ENCODE data around the gene TEPSIN.

The TEPSIN gene

DNA sequence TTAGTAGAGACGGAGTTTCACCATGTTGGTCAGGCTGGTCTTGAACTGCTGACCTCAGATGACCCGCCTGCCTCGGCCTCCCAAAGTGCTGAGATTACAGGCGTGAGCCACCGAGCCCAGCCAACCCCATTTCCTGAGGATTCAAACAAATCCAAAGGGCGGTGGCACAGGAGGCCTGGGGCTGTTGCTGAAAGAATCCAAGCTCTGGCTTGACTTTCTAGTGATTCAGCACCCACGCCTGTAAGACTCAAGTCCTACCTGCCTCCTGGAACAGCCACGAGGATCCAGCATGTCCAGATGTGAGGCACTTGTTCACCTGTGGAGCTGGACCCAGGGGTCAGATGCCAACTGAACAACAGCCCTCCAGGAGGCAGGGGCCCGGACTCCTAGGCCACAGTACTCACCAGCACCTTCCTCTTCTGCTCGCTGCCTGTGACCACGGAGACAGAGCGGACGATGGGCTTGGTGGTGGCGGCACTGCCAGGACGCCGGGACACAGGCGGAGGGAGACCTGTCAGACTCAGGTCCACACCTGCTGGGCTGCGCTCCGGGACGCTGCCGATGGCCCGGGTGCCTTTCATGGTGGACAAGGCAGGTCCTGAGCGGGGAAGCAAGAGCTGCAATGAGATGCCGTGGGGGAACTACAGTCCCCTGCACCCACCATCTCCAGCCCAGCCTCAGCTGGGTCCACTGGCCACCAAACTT is 19.2 kb downstream of the TEPSIN start:
- DNase-seq (ENCODE audit: low read depth), result no peak

DNA sequence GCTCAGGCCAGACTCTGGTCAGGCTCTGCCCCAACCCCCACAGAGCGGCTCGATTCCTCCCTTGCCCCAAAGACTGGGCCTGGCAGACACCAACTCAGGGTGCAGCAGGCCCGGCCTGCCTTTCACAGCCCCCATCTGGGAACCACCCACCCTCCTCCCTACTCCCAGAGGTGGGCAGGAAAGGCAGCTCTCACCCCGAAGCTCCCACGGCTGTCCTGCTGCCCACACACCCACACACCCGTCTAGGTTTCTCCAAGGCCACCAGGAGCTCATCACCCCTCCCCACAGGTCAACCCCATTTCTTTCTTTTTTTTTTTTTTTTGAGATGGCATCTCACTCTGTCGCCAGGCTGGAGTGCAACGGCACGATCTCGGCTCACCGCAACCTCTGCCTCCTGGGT is 19.9 kb downstream of the TEPSIN start:
- DNase-seq (ENCODE audit: low read depth), result no peak

DNA sequence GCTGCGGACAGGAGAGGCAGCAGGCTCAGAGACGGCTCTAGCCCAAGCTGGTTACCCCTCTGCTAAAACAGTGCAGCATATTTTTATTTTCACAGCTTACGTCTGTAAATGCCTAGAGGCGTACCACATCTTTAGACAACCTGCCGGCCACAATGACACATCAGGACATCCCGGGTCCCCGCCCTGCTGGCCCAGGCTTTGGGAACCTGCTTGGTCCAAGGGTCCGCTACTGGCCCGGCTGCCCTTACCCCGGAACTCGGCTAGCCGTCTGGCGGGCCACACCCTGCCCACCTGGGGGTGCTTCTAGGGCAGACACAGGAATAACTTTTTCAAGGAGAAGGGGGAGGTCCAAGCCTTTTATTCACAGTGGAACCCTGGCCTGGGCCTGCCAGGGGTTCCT is 20.4 kb downstream of the TEPSIN start:
- DNase-seq (ENCODE audit: low read depth), result no peak

DNA sequence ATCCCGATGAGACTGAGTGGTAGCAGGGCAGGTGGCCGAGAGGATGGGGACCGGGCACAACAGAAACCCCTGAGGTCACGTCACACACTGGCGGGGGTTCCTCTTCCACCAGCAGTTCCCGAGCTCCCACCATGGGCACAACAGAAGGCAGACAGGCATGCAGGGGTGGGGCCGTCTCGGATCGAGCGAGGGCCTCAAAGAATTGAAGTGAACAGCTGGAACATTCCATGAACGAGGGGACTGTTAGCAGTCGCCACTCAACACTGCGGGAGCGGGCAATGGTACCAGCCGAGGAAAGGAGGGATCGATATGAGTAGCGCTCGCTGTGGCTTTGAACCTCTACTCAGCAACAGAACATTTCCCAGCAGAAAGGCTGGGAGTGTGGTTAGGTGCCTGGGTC is 21.4 kb downstream of the TEPSIN start:
- DNase-seq (ENCODE audit: low read depth), result no peak

DNA sequence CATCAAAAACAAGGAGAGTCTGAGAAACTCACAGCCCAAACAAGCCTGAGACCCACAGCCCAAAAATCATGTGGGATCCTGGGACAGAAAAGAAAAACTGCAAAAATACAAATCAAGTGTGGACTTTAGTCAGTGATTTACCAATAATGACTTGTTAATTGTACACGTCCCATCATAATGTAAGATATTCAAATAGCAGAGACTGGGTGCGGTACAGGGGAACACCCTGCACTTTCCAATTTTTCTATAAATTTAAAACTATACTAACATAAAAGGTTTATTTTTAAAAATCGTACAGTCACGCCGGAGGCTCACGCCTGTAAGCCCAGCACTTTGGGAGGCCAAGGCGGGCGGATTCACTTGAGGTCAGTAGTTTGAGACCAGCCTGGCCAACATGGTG is 24.9 kb downstream of the TEPSIN start:
- DNase-seq (ENCODE audit: low read depth), result no peak

DNA sequence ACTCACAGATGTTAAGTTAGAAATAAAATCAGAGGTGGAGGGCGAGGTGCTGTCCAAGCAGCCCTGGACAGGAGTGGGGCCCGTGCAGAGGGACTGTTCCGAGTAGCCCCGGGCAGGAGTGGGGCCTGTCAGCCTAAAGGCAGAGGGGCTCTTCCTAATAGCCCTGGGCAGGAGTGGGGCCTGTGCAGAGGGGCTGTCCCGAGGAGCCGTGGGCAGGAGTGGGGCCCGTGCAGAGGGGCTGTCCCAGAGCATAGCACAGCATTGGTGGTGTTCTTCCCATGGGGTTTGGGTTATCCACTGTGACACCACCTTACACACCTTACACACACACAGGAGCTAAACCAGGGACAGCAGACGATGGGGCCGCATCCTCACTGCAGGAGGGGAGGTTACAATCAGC is 26.5 kb downstream of the TEPSIN start:
- DNase-seq (ENCODE audit: low read depth), result no peak

DNA sequence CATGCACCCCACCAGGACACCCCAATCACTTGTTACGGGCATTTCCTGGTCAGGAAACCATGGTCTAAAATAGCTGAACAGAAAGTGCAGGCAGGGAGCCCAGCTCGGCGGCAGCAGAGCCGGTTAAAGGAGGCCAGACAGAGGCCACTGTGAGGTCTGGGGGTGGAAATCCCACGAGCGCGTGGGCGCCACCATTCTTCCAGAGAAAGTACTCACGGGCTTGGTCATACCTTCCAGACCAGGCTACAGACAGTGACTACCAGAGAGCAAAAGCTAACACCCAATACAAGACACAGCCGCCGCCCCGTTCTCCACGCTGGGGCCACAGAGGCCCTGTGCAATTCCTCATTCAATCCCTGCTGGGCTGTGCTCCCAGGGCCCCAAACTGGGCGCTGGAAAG is 28.0 kb downstream of the TEPSIN start:
- DNase-seq (ENCODE audit: low read depth), result peak; percentile 47

DNA sequence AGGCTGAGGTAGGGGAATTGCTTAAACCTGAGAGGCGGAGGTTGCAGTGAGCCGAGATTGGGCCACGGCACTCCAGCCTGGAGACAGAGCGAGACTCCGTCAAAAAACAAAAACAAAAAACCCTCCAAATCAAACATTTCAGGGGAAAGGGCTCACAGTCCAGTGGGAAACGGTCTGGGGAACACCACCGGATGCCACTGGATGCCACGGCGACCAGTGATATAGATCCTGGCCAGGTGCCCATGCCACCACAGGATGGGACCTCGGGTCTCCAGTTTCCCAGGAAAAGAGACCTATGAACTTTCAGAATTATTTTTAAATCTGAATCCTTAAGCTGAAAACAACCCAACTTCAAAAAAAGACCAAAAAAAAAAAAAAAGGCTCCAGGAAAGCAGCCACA is 28.4 kb downstream of the TEPSIN start:
- DNase-seq (ENCODE audit: low read depth), result no peak

DNA sequence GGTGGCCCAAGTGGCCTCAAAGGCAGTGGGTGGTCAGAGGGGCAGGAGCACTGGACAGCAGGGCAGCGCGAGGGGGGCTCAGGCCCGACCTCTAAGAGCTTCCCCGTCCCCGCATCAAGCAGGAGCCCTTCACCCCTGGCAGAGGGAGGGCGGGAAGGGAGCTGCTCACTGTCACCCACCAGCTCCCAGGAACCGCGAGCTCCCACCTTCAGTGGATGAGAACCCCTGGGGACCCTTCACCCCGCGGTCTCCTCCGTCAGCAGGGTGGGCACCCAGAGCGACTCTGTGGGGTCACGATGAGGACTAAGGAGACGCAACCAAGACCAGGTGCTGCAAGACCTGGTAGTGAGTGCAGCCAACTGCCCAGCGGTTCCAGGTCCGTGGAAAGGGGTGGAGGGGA is 29.7 kb downstream of the TEPSIN start:
- no peak for DNase-seq (ENCODE audit: low read depth)

DNA sequence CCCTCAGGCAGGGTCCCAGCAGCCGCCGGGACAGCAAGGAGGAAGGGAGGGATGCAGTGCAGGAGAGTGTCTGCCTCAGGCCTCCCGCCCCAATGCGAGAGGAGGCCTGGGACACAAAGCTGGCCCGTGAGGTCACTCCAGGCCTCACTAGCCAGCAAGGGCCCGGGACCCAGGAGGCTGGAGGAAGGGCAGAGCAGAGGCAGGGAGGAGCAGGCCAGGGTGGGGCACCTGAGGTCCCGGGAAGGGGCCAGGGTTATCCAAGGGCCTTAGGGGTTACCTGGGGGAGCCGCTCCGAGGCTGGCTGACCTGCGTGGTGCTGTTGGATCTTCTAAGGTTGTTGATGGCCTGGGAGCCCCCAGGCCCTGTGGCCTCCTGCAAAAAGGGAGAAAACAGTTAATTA is 30.2 kb downstream of the TEPSIN start:
- no peak for DNase-seq (ENCODE audit: low read depth)

DNA sequence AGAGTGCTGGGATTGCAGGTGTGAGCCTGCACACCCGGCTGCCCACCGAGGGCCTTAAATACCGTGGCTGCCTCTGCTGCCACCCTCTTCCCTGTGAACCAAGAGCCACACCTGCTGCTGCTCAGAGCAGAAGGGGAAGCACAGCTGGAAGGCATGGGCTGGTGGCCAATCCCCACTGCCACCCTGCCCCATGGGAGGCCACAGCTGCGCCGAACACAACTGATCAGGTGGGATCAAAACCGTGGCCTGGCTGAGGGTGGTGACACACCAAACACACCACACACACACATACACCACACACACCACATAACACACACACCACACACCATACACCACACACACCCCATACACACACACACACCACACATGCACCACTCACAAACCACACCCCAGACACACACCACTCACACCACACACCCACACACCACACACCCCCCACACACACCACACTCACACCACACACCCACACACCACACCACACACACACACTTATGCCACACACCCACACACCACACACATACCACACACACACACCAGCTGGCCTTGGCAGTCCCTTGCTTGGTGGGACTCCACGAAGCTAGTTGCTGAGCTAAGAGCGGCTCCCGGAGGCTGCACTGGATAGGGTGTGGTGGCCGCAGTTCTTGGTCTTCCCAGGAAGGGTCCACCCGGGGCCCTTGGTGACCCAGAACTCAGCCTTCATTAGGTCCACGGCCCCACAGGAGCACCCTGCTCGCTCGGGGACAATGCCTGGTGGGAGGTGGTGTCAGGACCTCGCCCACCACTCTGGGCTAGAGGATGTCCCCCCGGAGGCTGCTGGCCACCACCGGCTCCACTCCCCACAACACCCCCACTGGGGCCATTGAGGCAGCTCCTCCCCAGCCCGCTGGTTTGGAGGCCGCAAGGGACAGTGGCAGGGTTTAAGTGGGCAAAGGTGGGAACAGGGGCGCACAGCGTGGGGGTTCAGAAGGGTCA is 31.0 kb downstream of the TEPSIN start:
- no peak for DNase-seq (ENCODE audit: low read depth)

DNA sequence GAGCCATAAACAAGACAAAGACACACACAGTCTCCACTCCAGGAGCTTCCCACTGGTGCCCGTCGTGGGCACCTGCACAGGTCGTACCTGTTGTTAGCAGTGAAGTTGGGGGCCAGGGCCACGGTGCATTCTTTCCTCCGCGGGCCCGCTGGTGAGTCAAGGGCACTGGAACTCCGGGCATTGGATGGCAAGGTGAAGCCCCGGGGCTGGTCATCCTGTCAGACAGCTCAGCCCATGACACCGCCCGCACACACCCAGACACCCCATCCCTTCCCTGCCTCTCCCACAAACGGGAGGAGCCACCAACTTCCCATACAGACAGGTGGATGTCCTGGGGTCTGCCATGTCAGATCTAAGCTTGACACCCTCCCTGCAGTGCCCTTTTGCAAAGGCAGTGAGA is 32.2 kb downstream of the TEPSIN start:
- DNase-seq (ENCODE audit: low read depth), result no peak

DNA sequence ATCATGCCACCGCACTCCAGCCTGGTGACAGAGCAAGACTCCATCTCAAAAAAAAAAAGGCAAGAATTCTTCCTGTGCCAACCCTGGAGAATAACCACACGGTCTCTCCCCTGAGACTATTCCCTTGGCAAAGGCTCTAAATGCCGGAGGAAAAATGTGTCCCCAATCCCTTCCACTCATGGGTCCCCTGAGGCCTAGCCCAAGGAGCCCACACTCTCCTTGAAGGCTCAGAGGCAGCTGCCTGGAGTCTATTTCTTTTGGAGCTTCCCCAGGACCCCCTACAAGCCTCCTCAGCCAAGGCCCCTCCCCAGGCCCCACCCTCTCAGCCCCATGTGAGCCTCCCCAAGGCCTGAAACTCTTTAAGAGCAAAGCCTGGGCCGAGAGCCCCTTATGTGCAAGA is 32.7 kb downstream of the TEPSIN start:
- no peak for DNase-seq (ENCODE audit: low read depth)

DNA sequence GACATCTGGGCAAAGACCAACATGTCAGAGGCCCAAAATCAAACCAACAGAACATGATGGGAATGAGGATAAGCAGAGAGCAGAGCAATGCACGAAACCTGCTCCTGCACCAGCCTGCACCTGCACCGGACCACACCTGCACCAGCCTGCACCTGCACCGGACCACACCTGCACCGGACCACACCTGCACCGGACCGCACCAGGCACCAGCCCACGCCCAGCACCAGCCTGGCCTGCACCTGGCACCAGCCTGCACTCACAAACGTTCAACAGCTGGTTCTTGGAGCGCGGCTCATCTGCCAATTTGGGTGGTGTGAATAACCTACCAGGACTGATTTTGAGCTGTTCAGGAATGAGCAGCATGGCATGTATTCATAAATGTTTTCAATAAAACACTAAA is 34.3 kb downstream of the TEPSIN start:
- no peak for DNase-seq (ENCODE audit: low read depth)

DNA sequence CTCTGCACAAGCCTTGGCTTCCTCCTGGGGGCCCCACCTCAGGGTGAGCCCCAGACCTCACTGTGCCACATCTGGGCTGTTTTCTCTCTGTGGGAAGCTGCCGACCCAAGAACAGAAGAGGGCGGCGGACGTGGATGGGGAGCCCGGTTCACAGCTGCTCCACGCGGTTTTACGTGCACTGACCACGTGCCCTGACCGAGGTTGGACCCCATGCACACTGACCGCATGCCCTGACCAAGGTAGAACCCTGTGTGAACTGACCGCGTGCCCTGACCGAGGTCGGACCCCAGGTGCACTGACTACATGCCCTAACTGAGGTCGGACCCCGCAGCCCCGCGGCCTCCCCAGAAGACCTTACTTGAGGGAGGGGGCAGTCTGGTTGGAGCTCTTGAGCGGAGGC is 35.7 kb downstream of the TEPSIN start:
- DNase-seq (ENCODE audit: low read depth), result no peak

DNA sequence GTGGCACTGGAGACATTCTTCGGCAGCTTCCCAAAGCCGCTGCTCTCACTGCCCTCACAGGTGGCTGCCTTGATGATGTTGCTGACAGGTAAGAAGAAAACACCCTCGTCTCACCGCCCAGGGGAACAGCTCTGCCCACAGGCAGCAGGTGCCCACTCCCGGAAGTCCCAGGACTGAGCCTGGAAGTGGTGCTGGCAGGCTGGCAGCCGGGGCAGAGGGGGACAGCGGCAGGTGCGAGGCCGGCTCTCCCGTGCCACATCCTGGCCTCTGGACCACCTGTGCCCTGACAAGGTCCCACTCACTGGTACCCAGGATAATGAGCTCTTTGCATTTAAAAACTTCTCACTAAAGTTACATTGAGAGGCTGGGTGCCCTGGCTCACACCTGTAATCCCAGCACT is 36.5 kb downstream of the TEPSIN start:
- no peak for DNase-seq (ENCODE audit: low read depth)

DNA sequence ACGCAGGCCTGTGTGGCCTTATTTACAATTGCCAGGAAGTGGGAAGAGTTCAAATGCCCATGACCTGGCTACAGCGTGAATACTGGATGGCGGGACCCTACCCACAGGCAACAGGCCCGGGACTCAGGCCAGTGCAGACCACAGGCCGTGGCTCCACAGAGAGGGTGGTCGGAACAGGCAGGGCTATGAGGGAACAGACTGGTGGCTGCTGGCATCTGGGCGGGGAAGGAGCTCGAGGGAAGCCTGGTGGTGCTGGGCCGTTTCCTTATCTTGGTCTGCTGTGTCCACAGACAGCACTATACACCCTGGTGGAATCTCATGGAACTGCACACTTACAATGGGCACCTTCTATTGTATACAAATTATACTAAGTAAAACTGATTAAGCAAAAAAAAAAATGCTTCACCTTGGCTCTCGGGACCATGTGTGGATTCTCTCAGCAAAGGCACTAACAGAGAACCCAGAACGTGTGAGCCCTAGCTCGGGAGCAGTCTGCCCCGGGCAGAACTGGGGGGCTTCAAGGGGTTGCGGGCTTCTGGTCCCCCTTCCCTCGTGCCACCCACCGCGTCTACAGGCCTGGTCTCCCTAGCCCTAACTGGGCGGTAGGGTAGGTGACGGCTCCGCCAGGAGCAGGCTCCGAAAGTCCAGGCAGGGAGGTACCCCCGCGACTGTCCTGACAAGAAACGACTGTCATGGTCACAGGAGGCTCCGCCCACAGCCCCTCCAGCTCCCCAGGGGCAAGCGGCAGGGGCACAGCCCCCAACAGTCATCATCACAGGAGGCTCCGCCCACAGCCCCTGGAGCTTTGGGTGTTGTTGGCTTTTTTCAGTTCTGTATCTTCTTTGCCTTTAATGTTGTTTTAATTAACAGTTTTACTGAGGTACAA is 37.9 kb downstream of the TEPSIN start:
- DNase-seq (ENCODE audit: low read depth), result peak; percentile 75

DNA sequence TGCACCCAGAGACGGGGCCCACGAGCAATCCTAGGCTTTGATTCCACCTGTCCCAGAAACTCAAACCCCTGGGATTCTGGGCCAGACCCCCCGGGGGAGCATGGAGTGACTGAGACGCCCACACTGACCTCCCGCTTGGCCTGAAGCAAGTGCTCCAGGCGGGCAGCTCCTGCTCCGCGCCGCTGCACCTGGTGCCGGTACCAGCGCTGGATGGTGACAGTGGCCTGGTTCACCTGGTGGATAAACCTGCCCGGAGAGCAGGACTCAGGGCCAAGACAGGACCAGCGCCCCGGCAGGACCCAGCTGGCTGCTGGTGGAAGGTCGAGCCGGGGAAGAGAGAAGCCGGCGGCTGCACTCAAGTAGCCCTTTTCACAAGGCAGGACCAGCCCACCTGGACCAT is 38.7 kb downstream of the TEPSIN start:
- DNase-seq (ENCODE audit: low read depth), result no peak

DNA sequence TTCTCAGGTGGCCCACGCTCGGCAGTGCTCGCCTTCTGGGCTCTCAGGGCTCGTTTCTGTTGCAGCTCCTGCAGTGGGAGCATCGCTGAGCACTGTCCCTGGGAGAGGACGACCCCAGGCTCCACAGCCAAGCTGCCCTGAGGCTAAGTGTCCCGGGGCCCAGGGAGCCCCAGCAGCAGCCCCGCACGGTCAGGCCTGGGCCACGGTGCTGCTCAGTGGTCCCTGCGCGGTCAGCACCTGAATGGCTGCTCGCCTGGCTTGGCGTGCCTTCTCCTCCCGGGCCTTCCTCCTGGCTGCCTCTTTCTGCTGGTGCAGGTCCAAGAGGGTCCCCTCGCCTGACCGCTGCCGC is 39.4 kb downstream of the TEPSIN start:
- no peak for DNase-seq (ENCODE audit: low read depth)

DNA sequence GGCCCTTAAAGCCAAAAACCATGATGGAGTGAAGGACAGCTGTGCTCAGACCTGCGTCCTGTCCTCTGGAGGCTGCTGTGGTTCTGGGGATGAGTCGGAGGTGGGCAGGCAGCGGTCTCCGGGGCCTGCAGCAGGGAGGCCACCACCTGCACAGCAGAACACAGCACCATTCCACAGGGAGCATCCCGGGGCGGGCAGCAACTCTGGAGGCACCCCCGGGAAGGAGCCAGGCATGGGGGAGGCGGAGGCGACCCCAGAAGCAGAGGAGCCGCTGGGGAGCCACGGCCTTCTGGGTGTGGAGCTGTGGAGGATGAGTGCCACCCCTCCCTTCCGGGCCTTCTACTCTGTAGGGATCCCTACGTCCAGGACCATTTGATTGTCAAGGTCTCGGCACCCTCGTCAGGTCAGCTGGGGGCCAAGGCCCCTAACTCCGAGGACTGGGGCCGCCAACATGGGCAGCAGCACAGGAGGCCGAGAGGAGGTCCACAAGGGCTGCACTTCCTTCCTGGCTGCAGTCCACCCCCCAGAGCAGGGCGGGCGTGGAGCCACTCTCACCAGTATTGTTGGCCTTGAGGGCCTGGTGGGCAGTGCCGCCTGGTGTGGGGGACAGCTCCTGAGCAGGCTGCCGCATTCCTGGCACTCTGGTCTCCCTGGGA is 39.9 kb downstream of the TEPSIN start:
- peak; percentile 11 for DNase-seq (ENCODE audit: low read depth)

DNA sequence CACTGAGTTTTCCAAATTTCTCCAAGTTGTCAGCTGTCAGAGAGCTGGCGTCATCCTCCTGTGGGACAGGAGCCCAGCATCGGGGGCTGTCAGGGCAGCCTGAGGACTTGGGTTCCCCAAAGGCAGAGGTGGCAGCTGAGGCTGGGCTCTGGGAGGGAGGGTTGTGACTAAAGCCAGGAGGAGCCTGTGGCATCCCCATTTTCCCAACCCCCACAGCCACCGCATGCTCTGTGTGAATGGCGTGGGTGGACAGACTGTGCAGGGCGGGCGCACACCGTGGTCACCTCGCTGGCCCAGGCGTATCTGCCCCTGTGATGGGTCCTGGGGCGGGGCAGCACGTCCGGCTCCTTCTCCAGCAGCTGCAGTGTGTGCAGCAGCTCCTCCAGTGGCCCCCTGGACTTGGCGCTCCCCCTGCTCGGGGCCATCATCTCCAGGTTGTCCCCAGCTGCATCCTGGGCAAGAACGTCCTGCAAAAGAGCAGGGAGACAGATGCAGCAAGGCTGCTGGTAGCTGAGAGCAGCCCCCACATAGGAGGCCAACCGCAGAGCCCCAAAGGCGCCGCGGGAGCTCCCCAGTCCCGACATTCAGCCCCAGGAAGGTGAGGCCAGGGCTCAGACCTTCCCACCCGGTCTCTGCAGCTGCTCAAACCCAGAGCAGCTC is 40.9 kb downstream of the TEPSIN start:
- DNase-seq (ENCODE audit: low read depth), result no peak

DNA sequence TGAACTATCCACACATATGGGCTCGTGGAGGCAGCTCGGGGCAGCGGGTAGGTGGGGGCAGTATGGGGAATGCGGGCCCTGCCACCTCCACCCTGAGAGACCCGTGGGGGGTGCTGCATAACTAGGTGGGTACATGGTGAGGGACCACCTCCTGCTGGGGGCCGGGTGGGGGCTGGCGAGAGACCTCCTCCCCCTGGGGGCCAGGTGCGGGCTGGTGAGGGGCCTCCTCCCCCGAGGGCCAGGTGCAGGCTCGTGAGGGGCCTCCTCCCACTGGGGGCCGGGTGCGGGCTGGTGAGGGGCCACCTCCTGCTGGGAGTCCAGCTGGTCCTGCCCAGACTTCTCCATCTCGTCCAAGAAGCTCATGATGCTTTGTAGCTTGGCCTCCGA is 41.5 kb downstream of the TEPSIN start:
- DNase-seq (ENCODE audit: low read depth), result no peak
